Keratinocyte (primary cell): ENCODE results near the gene MORF4L1. TPM values are rescaled to one million over a fixed set of nuclear protein-coding genes. Genes with fewer than 3 reads are reported as not detected.

Experiments
- DNase-seq: peaks from one replicate; pipeline ENCODE4 v3.0.0-alpha.2; 2011; ENCODE audit warnings: low read depth, missing footprints, low spot score
- FAIRE-seq: peaks from 2 replicates; lab custom pipeline; 2011; peaks lifted over from hg19 to GRCh38; lab: Jason Lieb, UNC
- H2AFZ ChIP-seq: 2 replicates; pipeline ENCODE4 v1.6.0; 2012; ENCODE audit warnings: low read length, control low read depth, inconsistent platforms; ENCODE audit not compliant: control insufficient read depth
- H3K27ac ChIP-seq: 2 replicates; pipeline ENCODE4 v1.5.1; 2011; ENCODE audit warnings: low read length; ENCODE audit not compliant: control insufficient read depth, insufficient read depth
- H3K27me3 ChIP-seq: 3 replicates; pipeline ENCODE4 v1.6.0; 2011; ENCODE audit warnings: low read length; ENCODE audit not compliant: control insufficient read depth, insufficient read depth; ENCODE audit errors: extremely low read depth
- H3K36me3 ChIP-seq, 2 experiments: 2 replicates in 1 of 2; 3 replicates in 1 of 2; pipeline ENCODE4 v1.5.1; 2011; ENCODE audit warnings: low read length in 2 of 2, mild to moderate bottlenecking in 1 of 2; ENCODE audit not compliant: control insufficient read depth in 2 of 2, insufficient read depth in 2 of 2; ENCODE audit errors: extremely low read depth in 1 of 2
- H3K4me1 ChIP-seq: 3 replicates; pipeline ENCODE4 v1.5.1; 2011; ENCODE audit warnings: low read length; ENCODE audit not compliant: control insufficient read depth, insufficient read depth; ENCODE audit errors: extremely low read depth
- H3K4me2 ChIP-seq: 3 replicates; pipeline ENCODE4 v1.6.0; 2011; ENCODE audit warnings: low read depth, low read length; ENCODE audit not compliant: control insufficient read depth, insufficient read depth; ENCODE audit errors: extremely low read depth
- H3K4me3 ChIP-seq, 3 experiments: fragments of 200-600 bp in 1 of 3; sonication (generic) in 1 of 3; 2 replicates in 2 of 3; 3 replicates in 1 of 3; pipeline ENCODE4 v1.5.1; 2011 to 2016; ENCODE audit warnings: low read length in 3 of 3, mild to moderate bottlenecking in 3 of 3, control low read depth in 2 of 3, inconsistent platforms in 1 of 3, low read depth in 1 of 3, mixed read lengths in 1 of 3, mixed run types in 1 of 3, moderate library complexity in 1 of 3; ENCODE audit not compliant: control insufficient read depth in 2 of 3, insufficient read depth in 2 of 3; ENCODE audit errors: extremely low read depth in 1 of 3
- H3K79me2 ChIP-seq: 2 replicates; pipeline ENCODE4 v1.6.0; 2012; ENCODE audit warnings: low read length; ENCODE audit not compliant: control insufficient read depth, insufficient read depth
- H3K9ac ChIP-seq: 3 replicates; pipeline ENCODE4 v1.6.0; 2011; ENCODE audit warnings: low read length; ENCODE audit not compliant: control insufficient read depth, insufficient read depth; ENCODE audit errors: extremely low read depth
- H3K9me1 ChIP-seq: 3 replicates; pipeline ENCODE4 v1.6.0; 2011; ENCODE audit warnings: low read length; ENCODE audit not compliant: control insufficient read depth, insufficient read depth; ENCODE audit errors: extremely low read depth
- H3K9me3 ChIP-seq: 2 replicates; pipeline ENCODE4 v1.5.1; 2012; ENCODE audit warnings: low read depth, low read length; ENCODE audit not compliant: control insufficient read depth
- H4K20me1 ChIP-seq: 3 replicates; pipeline ENCODE4 v1.6.0; 2011; ENCODE audit warnings: low read length; ENCODE audit not compliant: control insufficient read depth, insufficient read depth; ENCODE audit errors: extremely low read depth
- CTCF ChIP-seq, 3 experiments: IDR thresholded peaks in 1 of 3; conservative IDR thresholded peaks in 1 of 3; optimal IDR thresholded peaks in 1 of 3; 2 replicates in 2 of 3; 3 replicates in 1 of 3; pipeline versions ENCODE3 to v1.5.1; 2011; ENCODE audit warnings: low read length in 3 of 3, mild to moderate bottlenecking in 3 of 3, moderate library complexity in 2 of 3, control low read depth in 1 of 3, inconsistent platforms in 1 of 3; ENCODE audit not compliant: insufficient read depth in 2 of 3; ENCODE audit errors: extremely low read depth in 1 of 3
- EZH2 ChIP-seq: IDR thresholded peaks from one replicate; pipeline ENCODE4 v1.6.1; 2012; ENCODE audit warnings: inconsistent platforms, mild to moderate bottlenecking, low read length, moderate library complexity
- dilution Hi-C: fragments of 300-500 bp; cut with MboI; formaldehyde crosslinking; loops from one replicate; pipeline ENCODE4 v1.7.0; 2020; ENCODE audit warnings: low sequenced_read_pairs; ENCODE audit not compliant: extremely low pct_ligation_motif_present
- polyA plus RNA-seq, 5 experiments: library from polyadenylated mRNA; depleted of rRNA in 3 of 5; stranded (reverse) in 3 of 5; stranded (forward) in 1 of 5; unstranded in 1 of 5; fragments of >200 nt; gene quantifications; 1 replicate in 1 of 5; 2 replicates in 3 of 5; 3 replicates in 1 of 5; pipeline versions ENCODE4 v1.2.1 to v1.2.3, GENCODE V29; 2011 to 2012; ENCODE audit warnings: missing spikeins in 2 of 5, low read depth in 1 of 5, low replicate concordance in 1 of 5

Gene MORF4L1
- polyA plus RNA-seq, 1 donor (not counting 4 experiments of a cell fraction or from before 2014, with no cell fraction given): 281 TPM

GRCh38 chr15:78928616-78929093 lies 56.0 kb downstream of the MORF4L1 start:
- H3K9me1 ChIP-seq: no peaks in the 10 kb centered on the region
- H2AFZ ChIP-seq: no peak overlapping the region
- H3K4me1 ChIP-seq: peaks cover 21% of the 10 kb centered on the region
- H3K9ac ChIP-seq: no peak overlapping the region
- no peak for DNase-seq
- peaks cover 3% of the 10 kb centered on the region for H4K20me1 ChIP-seq
- H3K9me3 ChIP-seq: no peaks in the 10 kb centered on the region
- TF ChIP-seq EZH2 (no peak), CTCF (optimal IDR thresholded peaks at IDR 0.05 in 1 of 3, IDR thresholded peaks at IDR 0.05 in 1 of 3, conservative IDR thresholded peaks at IDR 0.05 in 1 of 3; ENCODE audit: extremely low read depth in 1 of 3, insufficient read depth in 2 of 3, low read length in 3 of 3) (no peak)
- H3K4me2 ChIP-seq: no peak overlapping the region
- dilution Hi-C loops: no loop called here
- H3K79me2 ChIP-seq: no peaks in the 10 kb centered on the region
- no peak overlapping the region for H3K27ac ChIP-seq
- no peak for FAIRE-seq
- H3K27me3 ChIP-seq: peaks cover 17% of the 10 kb centered on the region
- H3K4me3 ChIP-seq: no peak overlapping the region
- H3K36me3 ChIP-seq: peaks cover 0 to 15% of the 10 kb centered on the region in 2 experiments

- peaks cover 21% of the 10 kb centered on the region for H3K27me3 ChIP-seq
- peaks cover 3% of the 10 kb centered on the region for H4K20me1 ChIP-seq
- H3K4me3 ChIP-seq: no peak overlapping the region
- H3K36me3 ChIP-seq: peaks cover 0 to 13% of the 10 kb centered on the region in 2 experiments
- no peaks in the 10 kb centered on the region for H3K79me2 ChIP-seq
- H3K27ac ChIP-seq: no peak overlapping the region
- no peak overlapping the region for H3K9ac ChIP-seq
- FAIRE-seq (no peak), DNase-seq (no peak)
- H2AFZ ChIP-seq: no peak overlapping the region
- H3K4me1 ChIP-seq: peaks cover 21% of the 10 kb centered on the region
- no peak for TF ChIP-seq CTCF (optimal IDR thresholded peaks at IDR 0.05 in 1 of 3, IDR thresholded peaks at IDR 0.05 in 1 of 3, conservative IDR thresholded peaks at IDR 0.05 in 1 of 3; ENCODE audit: extremely low read depth in 1 of 3, insufficient read depth in 2 of 3, low read length in 3 of 3)
- TF ChIP-seq EZH2: no peak
- dilution Hi-C loops: no loop called here
- no peaks in the 10 kb centered on the region for H3K9me1 ChIP-seq
- no peak overlapping the region for H3K4me2 ChIP-seq
- no peaks in the 10 kb centered on the region for H3K9me3 ChIP-seq
These were observed 57.0 kb downstream of the MORF4L1 start for GRCh38 chr15:78929536-78930264.
